HG02678 (cell line): ENCODE data around the gene LEO1.
A peak's percentile ranks its signal among the peaks of the same experiment; 100 is the strongest.
"Not testable (repeated sequence)": the region's sequence is repeated elsewhere in the genome, so short reads cannot be mapped to it uniquely, and the experiment has no call there.

ENCODE experiments used
- ATAC-seq: cut with Tn5 transposase; IDR thresholded peaks from one replicate; pipeline ENCODE4 v1.9.1; 2021; ENCODE audit warnings: mild to moderate bottlenecking, moderate library complexity; ENCODE audit not compliant: unreplicated experiment

LEO1 gene

GRCh38 chr15:52004806-52005205 lies 33.2 kb upstream of the LEO1 start:
- no peak for ATAC-seq

GRCh38 chr15:52003710-52004109 lies 32.1 kb upstream of the LEO1 start:
- no peak for ATAC-seq

GRCh38 chr15:52003089-52003488 lies 31.5 kb upstream of the LEO1 start:
- not testable (repeated sequence) for ATAC-seq

GRCh38 chr15:52002351-52002750 lies 30.8 kb upstream of the LEO1 start:
- ATAC-seq: no peak

- ATAC-seq: no peak
Measured at GRCh38 chr15:51992953-51993352, 21.4 kb upstream of the LEO1 start.

- ATAC-seq: no peak
Measured at GRCh38 chr15:51991141-51991540, 19.6 kb upstream of the LEO1 start.

GRCh38 chr15:51982770-51983103 lies 11.2 kb upstream of the LEO1 start:
- ATAC-seq: no peak

GRCh38 chr15:51982013-51982769 lies 10.6 kb upstream of the LEO1 start:
- ATAC-seq: peak; percentile 96

GRCh38 chr15:51973775-51974174 lies 2.2 kb upstream of the LEO1 start:
- no peak for ATAC-seq

GRCh38 chr15:51973220-51973619 lies 1.6 kb upstream of the LEO1 start:
- ATAC-seq: no peak

GRCh38 chr15:51971032-51971374 lies 575 bp downstream of the LEO1 start:
- ATAC-seq: no peak

- ATAC-seq: no peak
Measured at GRCh38 chr15:51970132-51970817, 1.3 kb downstream of the LEO1 start.

- ATAC-seq: no peak
Measured at GRCh38 chr15:51969728-51970127, 1.9 kb downstream of the LEO1 start.

GRCh38 chr15:51967583-51967982 lies 4.0 kb downstream of the LEO1 start:
- ATAC-seq: no peak

GRCh38 chr15:51966192-51966591 lies 5.4 kb downstream of the LEO1 start:
- no peak for ATAC-seq

GRCh38 chr15:51965691-51966090 lies 5.9 kb downstream of the LEO1 start:
- ATAC-seq: no peak

- no peak for ATAC-seq
Measured at GRCh38 chr15:51955504-51955903, 16.1 kb downstream of the LEO1 start.

GRCh38 chr15:51952805-51953204 lies 18.8 kb downstream of the LEO1 start:
- ATAC-seq: no peak

- no peak for ATAC-seq
Measured at GRCh38 chr15:51947124-51947523, 24.5 kb downstream of the LEO1 start.

GRCh38 chr15:51939216-51939615 lies 32.4 kb downstream of the LEO1 start:
- no peak for ATAC-seq

GRCh38 chr15:51938286-51938685 lies 33.3 kb downstream of the LEO1 start:
- ATAC-seq: no peak

- ATAC-seq: no peak
Measured at GRCh38 chr15:51936105-51936478, 35.5 kb downstream of the LEO1 start.
